GM12865 (cell line): ENCODE data around the gene TXNDC11.

ENCODE experiments used
- DNase-seq: peaks from one replicate; pipeline ENCODE4 v3.0.0; 2010; ENCODE audit warnings: low read depth
- H3K4me3 ChIP-seq: 2 replicates; pipeline ENCODE4 v1.5.1; 2011; ENCODE audit warnings: mild to moderate bottlenecking, low read depth, low read length, control low read depth
- TF ChIP-seq, protein P1 (sequence below): IDR thresholded peaks from 2 replicates; pipeline ENCODE4 v1.5.1; 2011; ENCODE audit warnings: low read length, control low read depth, low read depth, inconsistent platforms; ENCODE audit not compliant: insufficient read depth; ENCODE audit errors: missing control alignments

TXNDC11 gene

DNA sequence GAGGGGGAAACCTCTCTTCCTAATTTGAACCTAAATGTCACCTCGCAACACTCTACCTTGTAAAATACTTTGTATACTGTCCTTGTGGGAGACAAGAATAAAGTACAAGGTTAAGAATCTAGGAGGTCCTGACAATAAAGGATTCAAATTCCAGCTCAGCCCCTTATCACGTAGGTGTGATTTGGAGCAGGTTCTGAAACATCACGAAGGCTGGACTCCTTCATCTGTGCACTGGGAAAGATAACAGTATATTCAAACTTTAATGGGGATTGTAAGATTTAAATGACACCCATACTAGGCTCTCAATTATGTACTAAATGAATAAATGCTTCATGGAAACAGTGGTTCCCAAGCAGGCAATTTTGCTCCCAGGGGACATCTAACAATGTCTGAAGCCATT, 2.1 kb downstream of the TXNDC11 start:
- no peak for DNase-seq
- TF ChIP-seq, protein P1, sequence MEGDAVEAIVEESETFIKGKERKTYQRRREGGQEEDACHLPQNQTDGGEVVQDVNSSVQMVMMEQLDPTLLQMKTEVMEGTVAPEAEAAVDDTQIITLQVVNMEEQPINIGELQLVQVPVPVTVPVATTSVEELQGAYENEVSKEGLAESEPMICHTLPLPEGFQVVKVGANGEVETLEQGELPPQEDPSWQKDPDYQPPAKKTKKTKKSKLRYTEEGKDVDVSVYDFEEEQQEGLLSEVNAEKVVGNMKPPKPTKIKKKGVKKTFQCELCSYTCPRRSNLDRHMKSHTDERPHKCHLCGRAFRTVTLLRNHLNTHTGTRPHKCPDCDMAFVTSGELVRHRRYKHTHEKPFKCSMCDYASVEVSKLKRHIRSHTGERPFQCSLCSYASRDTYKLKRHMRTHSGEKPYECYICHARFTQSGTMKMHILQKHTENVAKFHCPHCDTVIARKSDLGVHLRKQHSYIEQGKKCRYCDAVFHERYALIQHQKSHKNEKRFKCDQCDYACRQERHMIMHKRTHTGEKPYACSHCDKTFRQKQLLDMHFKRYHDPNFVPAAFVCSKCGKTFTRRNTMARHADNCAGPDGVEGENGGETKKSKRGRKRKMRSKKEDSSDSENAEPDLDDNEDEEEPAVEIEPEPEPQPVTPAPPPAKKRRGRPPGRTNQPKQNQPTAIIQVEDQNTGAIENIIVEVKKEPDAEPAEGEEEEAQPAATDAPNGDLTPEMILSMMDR = no peak
- peak overlapping the region; percentile 91 for H3K4me3 ChIP-seq

DNA sequence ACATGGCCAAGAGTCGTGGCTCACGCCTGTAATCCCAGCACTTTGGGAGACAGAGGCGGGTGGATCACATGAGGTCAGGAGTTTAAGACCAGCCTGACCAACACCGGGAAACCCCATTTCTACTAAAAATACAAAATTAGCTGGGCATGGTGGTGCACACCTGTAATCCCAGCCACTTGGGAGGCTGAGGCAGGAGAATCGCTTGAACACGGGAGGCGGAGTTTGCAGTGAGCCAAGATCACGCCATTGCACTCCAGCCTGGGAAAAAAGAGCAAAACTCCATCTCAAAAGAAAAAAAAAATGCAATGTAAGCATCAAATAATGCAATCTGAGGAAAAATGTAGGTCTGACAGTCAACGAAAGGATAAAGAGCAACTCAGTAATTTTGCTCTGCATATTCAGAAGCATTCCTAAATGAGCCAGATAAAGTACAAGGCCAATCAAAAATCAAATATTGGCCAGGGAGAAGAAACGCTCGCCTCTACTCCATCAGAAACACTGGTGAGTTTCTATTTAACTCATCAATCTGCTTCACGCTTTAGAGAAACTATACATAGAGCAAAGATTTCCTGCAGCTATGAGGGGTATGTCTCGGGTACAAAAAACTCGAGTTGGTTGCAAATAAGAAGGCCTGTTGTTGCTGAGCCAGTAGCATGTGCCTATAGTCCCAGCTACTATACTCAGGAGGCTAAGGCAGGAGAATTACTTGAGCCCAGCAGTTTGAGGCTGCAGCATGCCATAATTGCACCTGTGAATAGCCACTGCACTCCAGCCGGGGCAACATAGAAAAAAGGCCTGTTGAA, 3.7 kb downstream of the TXNDC11 start:
- DNase-seq = peak; percentile 79
- H3K4me3 ChIP-seq = peak overlapping the region; percentile 91
- TF ChIP-seq, protein P1 = no peak

DNA sequence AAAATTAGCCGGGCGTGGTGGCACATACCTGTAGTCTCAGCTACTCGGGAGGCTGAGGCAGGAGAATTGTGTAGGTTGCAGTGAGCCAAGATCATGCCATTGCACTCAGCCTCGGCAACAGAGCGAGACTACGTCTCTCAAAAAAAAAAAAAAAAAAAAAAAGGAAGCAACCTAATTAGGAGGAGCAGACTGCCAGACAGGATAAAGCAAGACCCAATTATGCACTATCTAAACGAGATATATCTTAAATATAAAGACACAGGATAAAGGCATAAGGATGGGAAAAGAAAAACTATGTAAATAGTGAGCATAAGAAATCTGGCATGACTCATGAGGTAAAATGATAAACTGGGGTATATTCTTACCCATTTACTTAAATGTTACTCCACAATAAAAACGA, 4.9 kb downstream of the TXNDC11 start:
- peak overlapping the region; percentile 91; the same call in 1 of the 2 replicates for H3K4me3 ChIP-seq
- TF ChIP-seq, protein P1 = no peak
- no peak for DNase-seq

DNA sequence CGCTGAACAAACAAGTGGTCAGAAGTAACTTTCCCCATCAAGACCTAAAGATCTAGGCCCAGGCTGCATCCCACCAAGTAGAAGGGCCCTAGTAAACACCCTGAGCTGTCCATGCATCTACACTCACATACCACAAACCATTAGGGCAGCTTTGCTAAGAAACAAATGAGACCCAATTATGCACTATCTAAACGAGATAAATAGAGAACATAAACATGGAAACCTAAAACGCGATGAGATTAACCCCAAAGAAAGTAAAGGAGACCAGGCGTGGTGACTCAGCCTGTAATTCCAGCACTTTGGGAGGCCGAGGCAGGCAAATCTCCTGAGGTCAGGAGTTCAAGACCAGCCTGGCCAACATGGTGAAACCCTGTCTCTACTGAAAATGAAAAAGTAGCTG, 5.8 kb downstream of the TXNDC11 start:
- TF ChIP-seq, protein P1 = no peak
- DNase-seq = no peak
- H3K4me3 ChIP-seq = no peak overlapping the region; the same call in 1 of the 2 replicates

DNA sequence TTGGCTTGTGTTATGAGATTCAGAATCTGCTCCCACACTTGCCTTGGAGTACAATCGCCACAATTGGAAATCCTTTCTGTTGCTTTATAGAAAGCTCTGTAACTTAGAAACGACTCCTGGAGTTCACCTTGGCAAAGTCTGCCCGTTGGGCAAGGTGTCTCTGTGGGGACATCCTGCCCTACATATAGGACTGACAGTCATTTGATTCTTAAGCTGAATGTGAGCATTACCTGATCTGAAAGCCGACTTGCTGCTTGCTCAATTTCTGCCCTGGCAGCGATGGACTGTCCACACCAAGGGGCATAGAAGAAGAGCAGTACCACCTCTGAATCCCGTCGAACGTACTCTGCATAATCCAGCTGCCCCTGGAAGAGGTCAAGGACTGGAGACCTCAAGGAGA, 6.9 kb downstream of the TXNDC11 start:
- H3K4me3 ChIP-seq = no peak overlapping the region
- no peak for DNase-seq
- TF ChIP-seq, protein P1 = no peak

DNA sequence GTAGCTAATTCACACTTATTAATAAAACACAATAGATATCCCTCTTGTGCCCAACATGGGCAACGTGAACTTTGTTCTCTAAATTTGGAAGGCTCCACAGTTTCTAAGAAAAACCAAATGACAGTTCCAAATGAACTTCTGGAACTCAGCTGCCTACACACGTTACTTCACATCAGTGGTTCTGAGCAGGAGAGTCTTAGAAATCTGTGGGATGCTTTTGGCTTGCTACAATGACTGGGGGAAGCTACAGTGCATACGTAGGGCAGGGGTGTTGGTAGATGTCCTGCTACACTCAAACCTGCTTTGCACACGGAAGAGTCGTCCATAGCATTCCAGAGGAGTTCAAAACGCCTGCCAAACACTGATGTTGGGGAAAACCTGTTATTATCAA, 8.0 kb downstream of the TXNDC11 start:
- DNase-seq = no peak
- TF ChIP-seq, protein P1 = no peak
- H3K4me3 ChIP-seq = peak overlapping the region; percentile 9
